A673 (cell line): ENCODE measurements around the gene MYLIP. TPM values are rescaled to one million over a fixed set of nuclear protein-coding genes. Genes with fewer than 3 reads are reported as not detected.

Experiments used
- BruUV-seq: library from RNA; stranded (reverse); fragments of 400-500 nt; replicated peaks from 2 replicates; lab custom pipeline; 2021; lab: Mats Ljungman, UMichigan
- CTCF ChIA-PET: fragments of 300-600 bp; sonication (Branson Sonifier 250); formaldehyde crosslinking; loops from one replicate; lab custom pipeline; 2022; ENCODE audit warnings: antibody characterized with exemption; lab: Charles Lee
- POLR2A ChIA-PET: fragments of 300-600 bp; sonication (Branson Sonifier 250); formaldehyde crosslinking; loops from one replicate; lab custom pipeline; 2022; ENCODE audit warnings: antibody characterized with exemption; ENCODE audit not compliant: low non-redundant PET; lab: Charles Lee
- DNase-seq: peaks from one replicate; pipeline ENCODE4 v3.0.0-alpha.2; 2015; ENCODE audit warnings: low spot score
- H3K27ac ChIP-seq: fragments of 200-600 bp; sonication (generic); 2 replicates; pipeline ENCODE4 v1.5.1; 2016; ENCODE audit warnings: mixed run types, low read depth, mild to moderate bottlenecking, mixed read lengths, antibody characterized with exemption, low read length; ENCODE audit not compliant: poor library complexity, severe bottlenecking
- H3K27me3 ChIP-seq: fragments of 200-600 bp; sonication (generic); replicated peaks from 2 replicates; pipeline ENCODE4 v1.6.1; 2017; ENCODE audit warnings: mixed run types, low read depth, mild to moderate bottlenecking, mixed read lengths, antibody characterized with exemption, low read length; ENCODE audit not compliant: insufficient read depth, poor library complexity
- H3K36me3 ChIP-seq: fragments of 200-600 bp; sonication (generic); 2 replicates; pipeline ENCODE4 v1.6.1; 2016; ENCODE audit warnings: mixed run types, mild to moderate bottlenecking, mixed read lengths, antibody characterized with exemption, low read length; ENCODE audit not compliant: insufficient read depth, poor library complexity, severe bottlenecking
- H3K4me1 ChIP-seq: fragments of 200-600 bp; sonication (generic); 2 replicates; pipeline ENCODE4 v1.6.1; 2017; ENCODE audit warnings: mixed run types, mild to moderate bottlenecking, mixed read lengths, antibody characterized with exemption, low read length; ENCODE audit not compliant: insufficient read depth, poor library complexity, severe bottlenecking
- H3K4me3 ChIP-seq: fragments of 200-600 bp; sonication (generic); 2 replicates; pipeline ENCODE4 v1.5.1; 2016; ENCODE audit warnings: low read depth, mixed run types, mild to moderate bottlenecking, mixed read lengths, low read length; ENCODE audit not compliant: poor library complexity, severe bottlenecking
- H3K9me3 ChIP-seq: fragments of 200-600 bp; sonication (generic); 2 replicates; pipeline ENCODE4 v1.6.1; 2016; ENCODE audit warnings: mixed run types, low read depth, mild to moderate bottlenecking, mixed read lengths, antibody characterized with exemption, low read length; ENCODE audit not compliant: poor library complexity, severe bottlenecking
- EZH2 ChIP-seq: fragments of 200-600 bp; sonication (generic); IDR thresholded peaks from 2 replicates; pipeline ENCODE4 v1.6.1; 2017; ENCODE audit warnings: borderline replicate concordance, low read depth, mild to moderate bottlenecking, mixed read lengths, antibody characterized with exemption, low read length; ENCODE audit not compliant: poor library complexity, severe bottlenecking
- intact Hi-C: fragments of 100-400 bp; cut with micrococcal nuclease; formaldehyde crosslinking; loops from one replicate; pipeline ENCODE4 v1.10.0; 2022; ENCODE audit not compliant: unreplicated experiment
- total RNA-seq: library from RNA; stranded (reverse); gene quantifications from 2 replicates; pipeline ENCODE4 v1.2.3, GENCODE V29; 2021
- TF ChIP-seq, protein P1 (sequence below): fragments of 300-800, 200-600 bp; sonication (generic); conservative IDR thresholded peaks from 2 replicates; pipeline ENCODE4 v1.5.1; 2017; ENCODE audit warnings: low read depth, mild to moderate bottlenecking, antibody characterized with exemption, low read length, moderate library complexity, mixed read lengths

MYLIP gene
- total RNA-seq, 1 experiment from 2014 or later: 22.4 TPM

DNA sequence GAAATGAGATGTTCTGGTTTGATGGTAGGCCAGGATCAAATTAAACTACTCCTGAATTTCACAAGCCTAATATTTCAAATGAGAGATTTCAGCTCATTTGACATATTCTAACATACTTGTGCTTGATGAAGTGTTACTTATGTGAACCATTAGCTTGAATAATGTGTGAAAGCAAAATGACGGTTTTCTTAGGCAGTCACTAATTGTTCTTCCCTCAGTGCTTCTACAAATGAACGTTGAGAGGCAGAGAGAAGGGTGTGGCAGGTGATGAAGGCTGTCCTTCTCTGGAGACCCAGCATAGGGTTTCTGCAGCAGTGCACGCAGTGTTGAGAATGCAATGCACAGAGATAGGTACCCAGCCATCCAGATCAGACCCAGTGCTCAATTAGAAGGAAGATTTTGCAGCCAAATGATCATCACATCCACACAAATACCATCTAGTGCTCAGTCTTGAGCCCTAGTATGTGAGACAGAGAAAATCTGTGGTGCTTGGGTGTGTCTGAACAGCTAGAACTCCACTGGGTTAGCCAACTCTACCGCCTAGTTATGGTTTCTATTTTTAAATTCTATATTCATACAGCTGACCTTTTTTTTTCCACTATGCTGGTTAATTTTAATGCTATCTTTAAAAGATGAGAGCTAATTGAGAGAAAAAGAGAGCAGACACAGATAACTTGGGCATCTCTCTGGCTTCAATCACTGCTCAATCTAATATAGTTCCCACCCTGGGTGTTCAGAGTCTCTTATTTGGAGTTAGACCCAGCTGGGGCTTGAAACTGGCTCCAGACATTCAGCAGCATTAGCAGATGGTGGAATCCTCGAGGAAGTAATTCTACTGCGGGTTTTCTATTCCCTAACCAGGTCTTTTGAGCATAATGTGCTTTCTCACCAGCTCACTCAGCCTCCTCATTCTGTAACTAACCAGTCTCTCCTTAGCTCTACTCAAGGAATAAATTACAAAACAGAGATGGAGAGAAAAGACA lies 4.4 kb upstream of the MYLIP start:
- Histone ChIP-seq H3K27me3 (no peaks in the 10 kb centered on the region), H3K27ac (no peak overlapping the region), H3K4me1 (no peaks in the 10 kb centered on the region), H3K36me3 (no peaks in the 10 kb centered on the region), H3K4me3 (no peak overlapping the region), H3K9me3 (no peaks in the 10 kb centered on the region)
- BruUV-seq: no TSS peak
- POLR2A ChIA-PET: no interaction called here
- CTCF ChIA-PET: no interaction called here
- TF ChIP-seq EZH2: no peak
- TF ChIP-seq, protein P1, sequence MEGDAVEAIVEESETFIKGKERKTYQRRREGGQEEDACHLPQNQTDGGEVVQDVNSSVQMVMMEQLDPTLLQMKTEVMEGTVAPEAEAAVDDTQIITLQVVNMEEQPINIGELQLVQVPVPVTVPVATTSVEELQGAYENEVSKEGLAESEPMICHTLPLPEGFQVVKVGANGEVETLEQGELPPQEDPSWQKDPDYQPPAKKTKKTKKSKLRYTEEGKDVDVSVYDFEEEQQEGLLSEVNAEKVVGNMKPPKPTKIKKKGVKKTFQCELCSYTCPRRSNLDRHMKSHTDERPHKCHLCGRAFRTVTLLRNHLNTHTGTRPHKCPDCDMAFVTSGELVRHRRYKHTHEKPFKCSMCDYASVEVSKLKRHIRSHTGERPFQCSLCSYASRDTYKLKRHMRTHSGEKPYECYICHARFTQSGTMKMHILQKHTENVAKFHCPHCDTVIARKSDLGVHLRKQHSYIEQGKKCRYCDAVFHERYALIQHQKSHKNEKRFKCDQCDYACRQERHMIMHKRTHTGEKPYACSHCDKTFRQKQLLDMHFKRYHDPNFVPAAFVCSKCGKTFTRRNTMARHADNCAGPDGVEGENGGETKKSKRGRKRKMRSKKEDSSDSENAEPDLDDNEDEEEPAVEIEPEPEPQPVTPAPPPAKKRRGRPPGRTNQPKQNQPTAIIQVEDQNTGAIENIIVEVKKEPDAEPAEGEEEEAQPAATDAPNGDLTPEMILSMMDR: no peak
- intact Hi-C loops: no loop called here
- no peak for DNase-seq

DNA sequence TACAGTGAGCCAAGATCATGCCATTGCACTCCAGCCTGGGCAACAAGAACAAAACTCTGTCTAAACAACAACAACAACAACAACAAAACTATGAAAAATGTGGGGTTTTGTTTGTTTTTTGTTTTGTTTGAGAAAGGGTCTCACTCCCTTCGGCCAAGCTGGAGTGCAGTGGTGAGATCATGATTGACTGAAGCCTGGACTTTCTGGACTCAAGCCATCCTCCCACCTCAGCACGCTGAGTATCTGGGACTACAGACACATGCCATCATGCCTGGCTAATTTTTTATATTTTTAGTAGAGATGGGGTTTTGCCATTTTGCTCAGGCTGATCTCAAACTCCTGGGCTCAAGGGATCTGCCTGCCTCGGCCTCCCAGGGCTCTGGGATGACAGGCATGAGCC lies 2.8 kb upstream of the MYLIP start:
- H3K36me3 ChIP-seq: no peaks in the 10 kb centered on the region
- H3K4me1 ChIP-seq: no peaks in the 10 kb centered on the region
- DNase-seq: no peak
- BruUV-seq: no TSS peak
- H3K27me3 ChIP-seq: no peaks in the 10 kb centered on the region
- TF ChIP-seq, protein P1: no peak
- no peak for TF ChIP-seq EZH2
- H3K27ac ChIP-seq: no peak overlapping the region
- no peaks in the 10 kb centered on the region for H3K9me3 ChIP-seq
- intact Hi-C loops: no loop called here
- H3K4me3 ChIP-seq: no peak overlapping the region
- ChIA-PET POLR2A (no interaction called here), CTCF (interaction anchor here (0.6 kb wide), 1 partner anchor 54 kb away, joined by 6 read pairs; no protein-coding TSS in a partner anchor)

DNA sequence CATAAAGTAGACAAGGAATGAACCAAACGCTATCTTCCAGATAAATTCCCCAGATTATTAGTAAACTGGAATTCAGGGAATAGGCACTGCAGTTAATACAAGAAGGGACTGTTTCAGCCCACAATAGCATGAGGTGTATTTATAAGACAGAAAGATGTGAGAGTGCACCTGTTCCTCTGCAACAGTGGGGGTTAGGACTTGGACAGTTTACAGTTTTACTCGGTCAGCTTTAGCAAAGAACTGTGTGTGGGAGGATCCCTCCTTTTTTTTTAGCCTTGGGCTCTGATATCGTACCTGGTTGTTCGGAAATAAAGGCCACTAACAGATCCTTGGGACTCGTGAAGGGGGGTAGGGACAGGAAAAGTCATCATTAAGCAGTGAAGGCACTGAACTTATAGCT lies 2.0 kb upstream of the MYLIP start:
- CTCF ChIA-PET: no interaction called here
- Histone ChIP-seq H3K36me3 (peaks cover 7% of the 10 kb centered on the region), H3K4me3 (no peak overlapping the region), H3K27ac (no peak overlapping the region), H3K27me3 (no peaks in the 10 kb centered on the region), H3K4me1 (peaks cover 1% of the 10 kb centered on the region), H3K9me3 (no peaks in the 10 kb centered on the region)
- DNase-seq: no peak
- no TSS peak for BruUV-seq
- intact Hi-C loops: no loop called here
- POLR2A ChIA-PET: no interaction called here
- TF ChIP-seq, protein P1: no peak
- TF ChIP-seq EZH2: no peak
